Measurements from ENCODE around the gene LDB2.

Gene LDB2

DNA sequence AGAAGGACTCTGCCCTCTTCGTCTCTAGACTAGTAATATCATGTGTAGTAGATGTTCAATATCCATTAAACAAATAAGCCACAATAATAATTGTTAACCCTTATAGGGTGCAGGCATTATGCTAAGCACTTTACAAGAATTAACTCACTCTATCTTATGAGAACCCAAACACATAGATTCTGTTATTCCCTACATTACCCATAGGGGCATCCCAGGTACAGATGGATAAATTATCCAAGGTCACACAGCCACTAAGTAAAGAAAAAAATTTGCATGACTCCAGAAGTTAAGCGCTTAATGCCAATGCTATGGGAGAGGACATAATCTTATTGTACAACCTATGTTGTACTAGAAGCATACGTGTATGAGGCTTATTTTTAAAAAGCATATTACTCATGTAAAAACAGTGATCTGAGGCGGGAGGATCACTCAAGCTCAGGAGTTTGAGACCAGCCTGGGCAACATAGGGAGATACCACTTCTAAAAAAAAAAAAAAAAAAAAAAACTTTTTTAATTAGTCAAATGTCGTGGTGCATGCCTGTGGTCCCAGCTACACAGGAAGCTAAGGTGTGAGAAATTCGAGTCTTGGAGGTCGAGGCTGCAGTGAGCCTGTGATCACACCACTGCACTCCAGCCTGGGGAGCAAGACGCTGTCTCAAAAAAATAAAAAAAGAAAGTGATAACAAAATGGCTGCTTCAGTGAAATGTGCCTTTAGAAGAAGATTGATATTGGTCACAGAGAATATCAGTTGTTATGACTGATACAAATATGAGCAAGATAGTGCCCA, 13.6 kb downstream of the LDB2 start:
- no peak for DNase-seq

DNA sequence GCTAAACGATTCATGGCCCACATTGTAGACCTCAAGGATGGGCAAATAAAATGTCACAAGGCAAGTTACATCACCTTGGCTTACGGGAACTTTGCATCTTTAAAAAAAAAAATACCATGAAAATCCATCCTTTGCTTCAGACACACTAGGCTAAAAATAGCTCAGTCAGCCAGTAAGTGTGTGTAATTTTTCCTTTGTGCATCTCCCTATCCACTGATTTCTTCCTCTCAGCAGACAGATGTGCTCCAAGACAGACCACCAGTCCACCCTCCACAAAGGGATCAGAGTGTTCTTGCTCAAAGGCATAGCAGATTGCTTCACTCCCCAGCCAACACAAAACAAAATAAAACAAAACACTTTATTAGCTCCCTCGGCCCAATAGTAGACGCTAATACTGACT, 14.6 kb downstream of the LDB2 start:
- no peak for DNase-seq

DNA sequence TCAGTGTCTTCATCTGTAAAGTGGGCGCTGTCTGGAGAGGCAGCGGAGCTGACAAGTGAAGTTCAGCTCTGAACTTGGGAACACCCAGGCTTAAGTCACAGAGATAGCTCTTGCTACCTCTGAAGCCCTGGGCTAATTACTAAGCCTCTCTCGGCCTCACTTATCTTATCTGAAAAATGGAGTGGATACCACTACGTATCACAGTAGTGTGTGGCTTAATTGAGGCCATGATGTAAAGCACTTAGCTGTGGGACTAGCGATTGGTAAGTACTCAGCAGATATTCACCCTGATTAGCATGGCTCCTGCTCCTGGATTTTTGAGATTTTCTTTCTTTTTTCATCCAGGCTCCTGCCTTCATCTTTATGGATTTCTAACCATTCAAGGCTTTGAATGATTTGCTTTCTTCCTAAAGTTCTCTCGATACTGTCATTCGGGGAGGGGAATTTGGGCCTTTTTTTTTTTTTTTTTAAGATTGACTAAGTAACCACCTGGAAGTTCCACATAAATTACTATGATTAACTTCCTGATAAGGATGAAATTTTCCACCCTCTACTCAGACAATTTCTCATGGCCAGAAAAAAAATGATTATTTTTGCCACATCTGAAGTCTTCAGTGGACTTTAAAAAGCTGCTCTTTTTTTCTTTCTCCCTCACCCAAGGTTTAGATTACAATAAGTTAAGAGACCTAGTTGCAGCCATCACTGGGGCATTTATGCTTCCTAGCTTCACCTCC, 17.1 kb downstream of the LDB2 start:
- DNase-seq = no peak

DNA sequence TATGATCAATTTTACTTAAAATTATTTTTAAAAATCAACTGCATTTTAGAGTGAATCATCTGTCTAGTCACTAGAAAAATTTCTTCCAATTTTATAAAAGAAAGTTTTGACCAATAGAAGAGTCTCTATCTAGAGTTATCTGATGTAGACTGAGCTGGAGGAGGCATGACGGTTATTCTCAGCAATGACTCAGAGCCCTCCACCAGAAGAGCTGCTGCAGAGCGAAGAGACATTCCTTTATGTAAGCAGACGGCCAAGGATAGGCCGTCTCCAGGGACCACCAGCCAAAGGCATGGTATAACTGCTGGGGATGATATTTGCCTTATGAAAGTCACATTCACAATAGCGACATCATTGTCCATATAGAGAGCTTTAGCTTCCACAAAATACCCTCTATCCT, 23.0 kb downstream of the LDB2 start:
- DNase-seq = no peak

DNA sequence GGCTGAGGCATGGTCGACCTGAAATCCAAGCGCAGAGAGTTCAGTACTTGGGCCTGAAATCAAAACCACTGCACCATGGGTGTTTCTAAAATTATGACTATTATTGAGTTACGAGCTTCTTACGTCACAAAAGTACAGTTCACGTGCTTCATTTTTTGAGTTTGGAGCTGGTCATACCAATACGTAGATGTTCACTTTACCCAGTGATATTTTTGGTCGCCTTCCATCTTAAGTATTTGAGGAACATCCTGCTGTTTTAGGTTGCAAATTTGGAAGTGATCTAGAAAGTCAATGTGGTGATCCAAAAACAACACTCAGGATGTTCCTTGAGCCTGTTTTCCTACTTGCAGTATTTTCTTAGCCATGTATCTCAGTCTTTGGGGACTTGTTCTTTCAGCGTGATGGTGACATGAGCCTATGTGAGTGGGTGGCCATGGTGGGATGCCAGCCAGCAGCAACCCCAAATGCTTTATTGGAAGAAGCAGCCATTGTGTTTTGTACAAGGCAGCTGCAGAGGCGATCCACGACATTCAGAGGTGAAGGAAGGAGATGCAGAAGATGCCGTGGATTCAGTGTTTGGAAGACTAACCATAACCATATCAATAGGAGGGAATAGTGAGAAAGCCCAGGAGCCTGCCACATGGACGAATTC, 28.7 kb downstream of the LDB2 start:
- no peak for DNase-seq

DNA sequence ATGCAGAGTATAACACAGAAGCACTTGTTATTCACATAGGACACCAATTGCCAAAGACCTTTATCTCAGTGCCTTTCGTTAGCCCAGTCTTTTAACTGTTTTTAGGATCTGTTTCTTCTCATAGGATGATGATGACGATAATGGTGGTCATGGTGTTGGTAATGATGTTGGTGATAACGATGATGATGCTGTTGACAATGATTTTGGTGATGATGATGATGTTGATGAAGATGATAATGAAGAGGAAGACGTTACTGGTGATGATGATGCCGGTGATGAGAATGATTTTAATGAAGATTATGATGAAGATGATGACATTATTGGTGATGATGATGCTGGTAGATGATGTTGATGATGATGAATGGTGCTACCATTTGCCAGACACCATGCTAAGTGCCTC, 29.8 kb downstream of the LDB2 start:
- no peak for DNase-seq

DNA sequence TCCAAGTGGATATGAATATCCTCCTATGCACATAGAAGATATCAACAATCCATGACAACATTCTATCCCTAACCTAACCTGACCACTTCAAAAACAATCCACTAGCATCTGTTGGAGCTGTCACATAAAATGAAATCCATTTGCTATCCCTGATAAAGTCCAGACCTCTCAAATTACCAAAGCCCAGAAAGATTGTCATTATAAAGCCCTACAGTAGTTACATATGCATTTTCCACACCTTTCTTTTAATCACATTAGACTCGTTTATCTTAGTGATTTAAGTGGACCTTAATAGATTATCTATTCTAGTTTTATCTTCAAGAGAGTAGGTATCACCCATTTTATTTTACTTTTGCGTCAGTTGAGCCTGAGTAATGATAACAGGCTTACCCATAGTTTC, 30.6 kb downstream of the LDB2 start:
- no peak for DNase-seq

DNA sequence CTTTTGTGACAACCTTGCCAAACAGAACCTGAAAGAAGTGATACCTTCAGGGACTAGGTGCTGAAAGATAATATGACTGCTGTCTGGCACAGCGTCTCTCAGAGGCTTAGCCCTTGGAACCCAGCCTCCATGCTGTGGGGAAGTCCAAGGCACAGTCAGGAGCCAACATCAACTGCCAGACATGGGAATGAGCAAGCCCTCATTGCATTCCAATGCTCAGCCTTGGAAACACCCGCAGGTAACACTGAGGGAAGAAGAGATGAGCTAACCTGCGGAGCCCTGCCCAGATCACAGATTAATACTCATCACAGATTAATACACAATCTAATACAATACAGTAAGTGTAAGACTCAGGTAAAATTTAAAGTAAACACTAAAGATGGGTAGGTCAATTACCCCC, 31.5 kb downstream of the LDB2 start:
- DNase-seq = no peak

DNA sequence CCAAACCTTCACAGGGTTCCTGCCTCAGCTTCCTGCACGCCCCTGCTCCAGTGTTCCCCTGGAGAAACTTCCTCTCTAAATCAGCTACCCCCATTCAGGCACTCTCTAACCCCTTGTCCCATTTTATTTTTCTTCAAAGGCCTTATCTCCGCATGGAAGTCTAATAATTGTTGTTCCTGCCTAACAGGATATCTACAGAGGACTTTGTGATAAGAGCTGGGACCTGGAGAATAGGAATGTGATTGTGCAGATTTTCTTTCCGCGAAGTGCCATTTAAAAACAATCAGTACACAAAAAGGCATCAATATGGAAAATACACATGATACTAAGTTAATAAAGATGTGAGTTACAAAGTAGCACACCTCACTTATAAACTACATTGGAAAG, 32.6 kb downstream of the LDB2 start:
- no peak for DNase-seq

DNA sequence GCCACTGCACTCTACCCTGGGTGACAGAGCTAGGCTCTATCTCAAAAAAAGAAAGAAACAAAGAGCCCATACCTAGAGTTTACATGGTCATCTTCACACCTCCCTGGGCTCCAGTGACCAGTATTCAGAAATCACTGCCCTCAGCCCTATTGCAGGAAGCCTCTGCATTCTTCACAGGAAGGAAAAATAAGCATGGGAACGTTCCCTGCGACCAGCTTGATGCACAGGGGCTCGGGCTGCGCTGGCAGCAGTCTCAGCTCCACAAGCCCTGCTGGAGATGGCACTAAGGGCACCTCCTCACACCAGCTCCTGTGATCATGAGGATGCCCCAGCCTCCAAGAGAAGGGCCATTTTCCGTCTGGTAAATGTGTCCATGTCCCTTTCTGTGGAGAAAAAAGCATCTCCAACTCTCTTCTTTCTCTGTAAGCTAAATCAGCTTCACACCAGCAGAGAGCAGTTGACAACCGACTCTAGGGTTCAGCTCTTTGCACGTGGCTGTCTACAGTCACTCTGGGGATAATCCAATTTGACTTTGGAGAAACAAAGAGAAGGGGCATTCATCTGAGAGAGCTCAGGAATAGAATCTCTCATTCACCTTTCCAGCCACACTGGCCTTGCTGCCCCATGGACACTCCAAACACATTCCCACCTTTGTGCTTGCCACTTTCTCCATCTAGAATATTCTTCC, 33.1 kb downstream of the LDB2 start:
- DNase-seq = no peak

DNA sequence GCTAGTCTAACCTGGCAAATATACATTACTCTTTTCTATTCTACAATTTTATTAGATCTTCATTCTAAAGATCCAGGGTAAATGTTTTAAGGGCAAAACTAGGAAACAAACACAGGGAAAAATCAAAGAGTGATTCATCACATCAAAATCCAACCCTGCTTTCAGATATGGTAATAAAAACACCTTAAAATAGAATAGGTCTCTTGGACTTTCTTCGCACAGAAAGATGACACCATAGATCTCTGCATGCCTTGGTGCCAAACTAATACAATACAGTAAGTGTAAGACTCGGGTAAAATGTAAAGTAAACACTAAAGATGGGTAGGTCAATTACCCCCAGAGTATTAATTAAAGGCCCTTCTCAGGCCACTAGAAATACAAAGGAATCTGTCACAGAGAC, 34.2 kb downstream of the LDB2 start:
- no peak for DNase-seq

DNA sequence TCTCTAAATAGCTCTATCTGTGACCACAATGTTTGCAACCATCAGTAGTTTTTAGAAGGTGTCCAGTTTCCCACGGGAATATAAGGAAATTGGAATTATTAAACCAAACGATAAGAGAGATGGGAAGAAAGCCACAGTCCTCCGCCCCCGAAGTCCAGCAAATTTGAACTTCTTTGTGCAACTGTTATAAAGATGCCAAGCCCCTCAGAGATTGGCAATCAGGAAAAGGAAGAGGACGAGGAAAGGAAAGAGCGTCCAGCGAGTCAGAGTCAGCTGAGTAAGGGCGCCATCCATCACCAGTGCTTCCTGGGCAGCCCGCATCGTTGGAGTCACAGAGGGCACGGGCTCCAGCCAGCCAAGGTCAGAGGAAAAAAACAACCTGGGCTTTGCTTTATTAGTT, 35.7 kb downstream of the LDB2 start:
- DNase-seq = no peak

DNA sequence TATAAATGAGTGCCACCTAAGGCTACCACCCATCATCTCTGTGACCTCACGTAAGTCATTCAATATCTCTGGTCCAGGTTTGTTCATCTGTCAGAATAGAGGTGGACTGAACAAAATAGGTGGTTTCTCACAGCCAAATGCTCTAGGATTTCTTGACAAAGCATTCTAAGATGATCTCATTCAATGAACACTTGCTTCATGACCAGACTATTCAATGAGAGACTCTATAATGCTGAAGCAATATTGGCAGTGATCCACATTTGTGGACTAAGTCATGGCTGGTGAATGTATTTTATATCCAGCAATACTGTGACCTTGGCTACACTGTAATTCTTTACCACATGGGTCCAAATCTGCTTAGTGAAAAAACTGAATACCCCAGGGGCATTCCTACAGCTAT, 37.9 kb downstream of the LDB2 start:
- no peak for DNase-seq

DNA sequence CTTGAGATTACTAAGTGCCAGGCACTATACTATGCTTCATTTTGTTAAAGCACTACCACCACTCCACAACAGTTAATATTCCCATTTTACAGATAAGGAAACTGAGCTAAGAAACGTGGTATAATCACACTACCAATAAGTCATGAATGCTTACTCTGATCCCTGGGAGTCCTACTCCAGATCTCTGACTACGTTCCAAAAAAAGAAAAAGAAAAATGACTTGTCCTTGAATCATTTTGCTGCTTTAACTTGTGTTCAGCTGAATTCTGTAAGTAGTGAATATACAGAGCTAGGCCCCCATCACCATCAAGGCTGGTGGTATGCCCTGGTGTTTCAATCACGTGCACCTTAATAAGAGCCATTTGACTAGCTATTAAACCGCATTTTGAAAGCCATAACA, 39.4 kb downstream of the LDB2 start:
- DNase-seq = no peak

DNA sequence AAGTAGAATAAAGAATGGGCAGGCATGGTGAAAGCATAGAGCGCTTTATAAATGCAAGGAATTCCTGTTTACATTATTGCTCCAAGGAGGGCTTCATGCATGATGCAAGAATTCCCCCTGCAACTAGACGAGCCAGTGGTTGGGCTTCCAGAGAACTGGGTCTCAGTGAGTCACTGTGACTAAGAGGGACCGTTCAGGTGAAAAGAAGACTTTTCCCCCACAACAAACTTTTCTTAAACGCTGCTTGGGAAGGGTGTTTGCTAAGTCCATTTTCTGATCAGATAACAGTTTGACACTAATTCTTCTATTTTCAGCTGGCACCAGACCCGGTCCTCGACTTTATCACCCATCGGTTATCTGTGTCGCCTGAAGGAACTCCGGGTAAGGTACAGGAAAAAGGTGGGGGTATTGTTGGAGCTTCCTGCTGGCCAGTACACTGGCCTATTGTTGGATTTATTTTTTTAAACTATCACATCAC, 40.1 kb downstream of the LDB2 start:
- no peak for DNase-seq

DNA sequence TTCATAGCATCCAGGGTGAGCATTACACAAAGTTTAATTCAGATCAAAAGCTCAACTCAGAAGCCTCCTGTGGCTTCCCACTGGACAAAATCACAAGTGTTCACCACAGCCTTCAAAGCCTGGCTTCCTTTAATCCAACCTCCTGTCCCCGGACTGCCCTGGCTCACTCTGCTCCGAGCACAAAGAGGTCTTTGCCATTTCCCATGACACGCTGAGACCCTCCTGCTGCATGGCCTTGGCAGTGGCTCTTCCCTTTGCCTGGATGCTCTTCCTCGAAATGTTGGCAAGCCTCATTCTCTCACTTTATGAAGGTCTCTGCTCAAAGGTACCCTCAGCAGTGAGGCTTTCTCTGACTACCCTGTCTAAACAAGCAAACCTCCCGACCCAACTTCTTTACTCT, 41.0 kb downstream of the LDB2 start:
- DNase-seq = no peak

DNA sequence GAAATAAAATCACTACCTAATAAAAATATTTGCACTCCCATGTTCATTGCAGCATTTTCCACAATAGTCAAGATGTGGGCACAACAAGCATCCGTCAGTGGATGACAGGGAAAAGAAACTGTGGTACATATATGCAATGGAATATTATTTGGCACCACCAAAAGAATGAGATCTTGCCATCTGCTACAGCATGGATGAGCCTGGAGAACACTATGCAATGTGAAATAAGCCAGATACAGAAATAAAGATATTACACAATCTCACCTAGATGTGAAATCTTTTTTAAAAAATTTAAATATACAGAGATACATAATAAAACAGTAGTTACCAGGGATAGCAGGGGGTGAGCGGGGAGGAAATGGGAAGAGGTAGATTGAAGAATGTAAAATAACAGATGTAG, 44.8 kb downstream of the LDB2 start:
- no peak for DNase-seq

DNA sequence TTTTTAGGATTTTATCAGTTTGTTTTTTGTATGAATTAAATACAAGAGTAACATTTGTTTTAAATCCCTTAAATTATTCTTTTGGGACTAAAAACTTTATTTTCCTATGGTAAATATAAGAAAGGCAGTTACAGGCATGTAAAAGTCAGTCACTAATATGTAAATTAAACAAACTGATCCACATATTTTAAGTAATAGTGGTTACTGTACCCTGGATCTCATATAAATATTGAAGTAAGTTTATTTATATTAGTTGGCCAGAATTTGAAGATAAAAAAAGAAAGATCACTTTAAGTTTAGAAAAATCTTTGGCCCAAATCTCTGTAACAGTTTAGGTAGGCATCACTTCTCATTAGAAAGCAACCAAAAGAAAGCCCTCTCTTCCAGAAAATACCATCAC, 45.8 kb downstream of the LDB2 start:
- DNase-seq = no peak

DNA sequence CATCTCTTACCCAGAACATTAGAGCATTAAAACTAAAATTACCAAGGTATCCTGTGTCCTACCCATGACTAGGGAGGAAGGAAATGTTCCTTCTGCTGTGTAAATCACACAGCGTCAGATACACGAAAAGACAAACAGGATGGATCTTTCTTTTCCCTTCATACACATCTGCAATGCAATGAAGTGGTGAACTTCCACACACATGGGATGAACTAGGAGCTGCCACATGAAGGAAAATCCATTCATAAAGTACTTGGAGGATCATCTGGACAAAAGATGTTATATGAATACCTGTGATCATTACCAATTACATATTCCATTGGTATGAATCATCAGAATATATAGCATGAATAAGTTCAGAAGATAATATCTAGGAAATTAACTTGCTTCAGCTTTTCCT, 46.2 kb downstream of the LDB2 start:
- DNase-seq = no peak

DNA sequence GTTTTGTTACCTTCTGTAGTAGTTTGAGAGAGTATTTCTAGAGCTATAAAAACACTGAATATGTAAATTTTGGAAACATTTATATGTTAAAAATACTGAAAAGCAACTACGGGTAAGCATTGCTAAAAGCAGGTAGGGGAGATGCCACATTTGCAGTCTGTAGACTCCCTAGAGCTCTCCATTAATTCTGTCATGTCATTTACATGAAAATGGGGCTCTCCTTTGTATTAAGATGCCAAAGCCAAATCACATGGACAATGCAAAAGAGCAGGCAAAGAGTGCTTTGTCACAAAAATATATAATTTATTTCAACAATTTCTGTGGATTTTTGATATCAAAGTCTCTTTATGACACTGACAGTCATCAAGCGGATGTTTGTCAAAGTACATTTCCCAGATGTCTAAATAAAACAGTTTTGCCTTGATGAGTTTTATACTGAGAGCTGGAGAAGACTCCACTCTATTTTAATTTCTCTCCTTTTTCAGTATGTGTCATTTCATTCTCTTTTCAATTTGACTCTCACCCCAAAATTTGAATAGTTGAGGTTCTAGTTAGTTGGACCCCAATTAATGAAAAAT, 51.8 kb downstream of the LDB2 start:
- DNase-seq = no peak

DNA sequence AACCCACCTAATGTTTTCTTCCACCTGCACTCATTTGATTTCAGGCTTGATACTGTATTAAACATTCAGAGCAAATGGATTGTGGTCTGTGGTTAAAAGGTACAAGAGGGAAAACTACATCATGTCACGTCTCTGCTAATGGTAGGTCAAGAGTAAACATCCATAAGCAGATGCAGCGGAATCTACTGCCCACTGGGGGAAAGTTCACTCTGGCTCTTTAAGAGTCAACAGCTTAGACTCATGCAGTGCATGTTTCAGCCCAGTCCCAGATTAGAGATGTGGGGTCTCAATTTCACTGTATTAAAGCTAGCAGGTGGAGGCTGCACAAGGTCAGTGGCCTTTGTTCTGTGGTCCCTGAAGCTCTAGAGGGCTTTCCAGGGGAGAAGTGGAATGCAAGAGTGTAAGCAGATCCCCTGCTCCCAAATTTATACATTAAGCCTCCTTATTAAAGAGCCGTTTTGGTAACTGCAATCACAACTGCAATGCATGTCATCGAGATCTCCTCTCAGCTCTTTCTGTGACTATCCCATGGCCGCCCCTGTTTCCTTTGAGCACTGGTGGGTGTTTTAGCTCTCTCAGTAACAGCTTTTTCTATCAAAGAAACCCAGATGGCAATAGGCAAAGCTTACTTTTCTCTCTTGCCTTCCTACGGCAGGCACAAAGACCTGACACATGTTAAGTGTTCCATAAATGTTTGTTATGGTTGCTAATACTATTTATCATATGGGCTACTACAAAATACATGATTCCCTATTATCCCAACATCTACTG, 53.4 kb downstream of the LDB2 start:
- no peak for DNase-seq

DNA sequence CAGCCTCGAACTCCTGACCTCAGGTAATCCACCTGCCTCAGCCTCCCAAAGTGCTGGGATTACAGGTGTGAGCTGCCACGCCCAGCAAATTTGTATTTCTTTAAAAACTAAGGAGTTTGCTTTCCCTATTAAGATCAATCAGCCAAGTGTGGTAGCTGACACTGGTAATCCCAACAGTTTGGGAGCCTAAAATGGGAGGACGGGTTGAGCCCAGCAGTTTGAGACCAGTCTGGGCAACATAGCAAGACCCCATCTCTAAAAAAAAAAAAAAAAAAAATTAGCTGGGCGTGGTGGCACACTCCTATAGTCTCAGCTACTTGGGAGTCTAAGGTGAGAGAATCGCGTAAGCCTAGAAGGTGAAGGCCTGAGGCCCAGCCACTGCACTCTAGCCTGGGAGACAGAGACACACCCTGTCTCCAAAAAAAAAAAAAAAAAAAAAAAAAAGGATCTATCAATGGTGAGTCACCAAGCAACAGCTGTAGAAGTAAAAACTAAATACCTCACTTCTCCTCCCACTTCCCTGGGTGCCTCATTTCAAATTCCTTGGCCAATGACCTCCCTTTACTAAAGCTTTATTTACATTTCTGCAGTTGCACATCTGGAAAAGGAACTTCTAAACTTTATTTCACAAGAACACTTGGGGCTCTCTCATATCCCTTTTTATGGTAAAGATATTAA, 54.5 kb downstream of the LDB2 start:
- DNase-seq = no peak

All from T-helper 9 cell (primary cell).